ENCODE results near the gene RXFP3.
"Not testable (repeated sequence)": the region's sequence is repeated elsewhere in the genome, so short reads cannot be mapped to it uniquely, and the experiment has no call there.

Gene RXFP3

GRCh38 chr5:33937017-33937706 lies 976 bp downstream of the RXFP3 start:
- no peak for DNase-seq

GRCh38 chr5:33937707-33938506 lies 1.7 kb downstream of the RXFP3 start:
- DNase-seq: no peak

- no peak for DNase-seq
Observed at GRCh38 chr5:33938507-33938796, 2.3 kb downstream of the RXFP3 start.

DNA sequence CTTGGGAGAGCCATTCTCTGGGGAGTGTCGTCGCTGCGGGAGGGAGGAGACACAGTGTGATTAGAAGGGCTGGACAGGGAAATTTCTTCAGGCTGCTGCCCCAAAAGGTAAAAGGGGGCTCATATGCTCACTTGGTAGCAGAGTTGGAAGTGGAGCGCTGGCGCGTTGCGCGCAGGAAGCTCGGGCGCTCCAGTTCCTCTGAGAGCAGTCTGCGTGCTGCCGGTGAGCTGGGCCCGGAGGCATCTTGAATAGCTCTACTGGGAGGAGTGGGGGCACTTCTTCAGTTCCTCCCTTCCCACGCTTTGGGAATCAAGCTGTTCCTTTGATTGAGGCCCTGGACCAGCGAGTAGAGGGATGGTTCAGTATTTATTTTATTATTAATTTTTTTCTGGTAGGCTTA lies 2.7 kb downstream of the RXFP3 start:
- no peak for DNase-seq

DNA sequence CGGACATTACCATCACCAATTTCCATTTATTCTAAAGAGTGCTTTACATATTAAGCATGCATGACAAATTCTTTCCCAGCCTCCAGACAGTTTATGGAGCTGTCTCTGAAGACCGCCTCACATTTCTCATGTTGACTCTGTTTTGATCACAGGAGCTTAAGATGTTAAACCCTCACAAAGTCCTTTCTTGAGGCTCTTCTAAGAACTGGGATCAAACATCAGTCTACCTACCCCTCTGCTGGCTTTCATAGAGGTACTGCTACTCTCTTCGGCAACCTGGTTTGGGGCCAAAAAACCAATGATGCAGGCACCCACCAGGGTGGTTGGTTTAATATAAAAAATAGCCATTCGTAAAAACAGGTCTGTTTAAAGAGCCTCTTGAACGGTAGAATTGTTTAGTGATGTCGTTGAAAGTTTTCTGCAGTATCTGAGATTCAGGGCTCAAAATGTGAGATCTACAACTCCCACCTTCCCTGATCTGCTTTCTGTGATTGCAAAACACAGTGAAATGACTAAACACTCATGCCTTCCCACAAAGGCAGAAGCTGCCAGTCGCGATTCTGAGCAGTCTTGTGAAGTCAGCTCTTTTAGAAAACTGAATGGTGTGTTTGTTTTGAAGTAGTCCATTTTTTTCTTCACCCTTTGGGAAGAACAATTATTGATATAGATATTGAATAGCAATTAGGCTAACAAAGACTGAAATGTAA lies 3.5 kb downstream of the RXFP3 start:
- DNase-seq: no peak

- DNase-seq: no peak
Observed at GRCh38 chr5:33941090-33941489, 4.9 kb downstream of the RXFP3 start.

DNA sequence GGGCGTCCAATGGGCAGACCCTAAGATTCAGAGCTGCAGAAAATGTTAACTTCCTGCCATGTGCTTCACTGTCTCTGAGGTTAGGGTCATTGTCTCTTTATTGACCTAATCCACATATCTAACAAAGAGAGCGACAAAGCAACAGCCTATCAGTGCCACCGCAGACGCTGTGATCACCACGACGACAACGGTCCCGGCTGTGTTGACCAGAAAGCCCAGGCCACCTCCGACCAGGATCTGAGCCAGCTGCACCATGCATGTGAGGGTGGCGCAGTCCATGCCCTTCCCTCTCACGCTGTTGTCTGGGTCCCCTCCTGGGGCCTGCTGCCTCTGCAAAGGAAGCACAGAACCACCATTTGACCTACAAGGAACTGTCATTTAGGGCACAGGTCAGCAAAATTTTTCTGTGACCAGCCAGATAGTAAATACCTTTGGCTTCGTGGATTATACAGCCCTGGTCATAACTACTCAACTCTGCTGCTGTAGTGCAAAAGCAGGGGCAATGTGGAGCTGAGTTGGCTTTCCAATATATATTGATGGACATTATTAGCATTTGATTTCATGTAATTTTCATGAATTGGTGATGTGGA lies 8.5 kb downstream of the RXFP3 start:
- no peak for DNase-seq

DNA sequence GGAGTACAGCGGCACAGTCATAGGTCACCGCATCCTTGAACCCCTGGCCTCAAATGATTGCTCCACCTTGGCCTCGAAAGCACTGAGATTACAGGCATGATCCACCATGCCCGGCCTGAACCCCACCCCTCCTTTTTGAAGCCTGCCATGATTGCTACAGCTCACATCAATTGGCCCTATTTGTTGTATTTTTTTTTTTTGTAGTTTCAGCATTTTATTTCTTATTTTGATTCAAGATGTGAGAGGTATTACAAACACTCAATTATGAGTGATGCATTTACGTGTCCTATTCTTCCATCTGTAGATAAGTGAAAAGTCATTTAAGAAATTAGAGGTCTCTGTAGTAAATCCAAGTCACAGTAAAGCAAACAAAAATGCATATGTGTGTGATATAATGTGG lies 16.0 kb downstream of the RXFP3 start:
- DNase-seq: not testable (repeated sequence)

DNA sequence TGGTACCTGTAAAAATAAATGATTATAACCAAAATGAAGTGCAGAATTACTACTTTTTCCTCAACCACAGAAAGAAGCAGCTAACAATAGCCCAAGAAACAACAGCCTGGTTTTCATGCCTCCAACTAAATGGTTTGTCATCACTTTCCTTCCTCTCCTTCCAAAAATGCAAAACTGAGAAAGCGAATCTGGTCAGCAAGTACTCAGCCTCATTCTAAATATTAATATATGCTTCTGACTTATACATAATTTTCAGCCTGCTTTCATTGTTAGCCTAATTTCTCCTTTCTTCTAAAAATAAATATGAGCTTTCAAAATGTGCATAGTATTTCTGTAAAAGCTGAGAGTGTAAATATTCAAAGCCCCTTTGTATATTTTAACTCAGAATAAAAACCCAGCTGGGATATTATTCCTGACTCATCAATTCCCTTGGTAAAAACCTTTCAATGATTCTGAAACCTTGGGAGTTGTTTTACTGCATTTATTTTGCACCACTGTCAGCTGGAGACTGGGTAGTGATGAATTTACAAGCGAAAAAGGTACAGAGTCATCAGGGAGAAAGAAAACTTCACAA lies 21.5 kb downstream of the RXFP3 start:
- DNase-seq: no peak

DNA sequence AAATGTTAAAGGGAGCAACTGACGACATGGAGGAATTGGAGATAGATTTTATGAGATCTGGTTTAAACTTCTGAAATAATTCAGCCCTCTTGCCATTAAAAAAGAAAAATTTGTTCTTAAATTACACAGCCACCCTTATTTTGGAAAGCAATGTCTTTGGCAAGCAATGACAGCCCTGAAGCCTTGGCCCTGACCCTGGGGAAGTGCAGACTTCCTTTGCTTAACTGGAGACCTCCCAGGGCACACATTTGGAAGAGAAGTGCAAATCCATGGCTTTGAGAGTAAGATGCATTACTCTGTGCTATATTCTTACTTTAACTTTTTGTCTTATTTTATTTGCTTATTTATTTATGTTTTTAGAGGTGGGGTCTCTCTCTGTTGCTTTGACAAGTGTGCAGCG lies 22.0 kb downstream of the RXFP3 start:
- DNase-seq: no peak

DNA sequence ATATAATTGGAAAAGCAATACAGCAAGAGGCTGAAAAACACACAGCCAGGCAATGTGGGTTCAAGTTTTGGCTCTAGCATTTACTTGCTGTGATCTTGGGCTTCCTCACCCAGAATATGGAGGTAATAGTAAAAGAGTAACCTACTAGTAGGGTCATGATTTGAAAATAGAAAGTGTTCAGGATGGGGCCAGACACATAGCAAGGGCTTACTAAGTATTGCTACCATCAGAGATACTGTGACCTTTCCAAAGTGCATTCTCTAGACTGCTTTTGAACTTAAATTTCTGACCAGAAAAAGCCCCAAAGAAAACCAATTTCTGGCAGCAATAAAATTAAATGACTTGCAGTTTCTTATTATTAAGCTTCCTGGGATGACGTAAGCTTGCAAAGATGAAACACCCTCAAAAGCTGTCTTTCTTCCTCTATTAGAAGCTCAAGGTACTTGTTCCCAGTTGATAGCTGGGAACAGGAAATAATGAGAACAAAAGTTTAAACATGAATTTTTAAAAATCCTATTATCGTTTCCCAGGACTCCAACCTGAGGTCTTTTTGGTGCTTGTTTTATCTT lies 28.0 kb downstream of the RXFP3 start:
- no peak for DNase-seq

- DNase-seq: peak; percentile 6
Observed at GRCh38 chr5:33966805-33967204, 30.6 kb downstream of the RXFP3 start.

DNA sequence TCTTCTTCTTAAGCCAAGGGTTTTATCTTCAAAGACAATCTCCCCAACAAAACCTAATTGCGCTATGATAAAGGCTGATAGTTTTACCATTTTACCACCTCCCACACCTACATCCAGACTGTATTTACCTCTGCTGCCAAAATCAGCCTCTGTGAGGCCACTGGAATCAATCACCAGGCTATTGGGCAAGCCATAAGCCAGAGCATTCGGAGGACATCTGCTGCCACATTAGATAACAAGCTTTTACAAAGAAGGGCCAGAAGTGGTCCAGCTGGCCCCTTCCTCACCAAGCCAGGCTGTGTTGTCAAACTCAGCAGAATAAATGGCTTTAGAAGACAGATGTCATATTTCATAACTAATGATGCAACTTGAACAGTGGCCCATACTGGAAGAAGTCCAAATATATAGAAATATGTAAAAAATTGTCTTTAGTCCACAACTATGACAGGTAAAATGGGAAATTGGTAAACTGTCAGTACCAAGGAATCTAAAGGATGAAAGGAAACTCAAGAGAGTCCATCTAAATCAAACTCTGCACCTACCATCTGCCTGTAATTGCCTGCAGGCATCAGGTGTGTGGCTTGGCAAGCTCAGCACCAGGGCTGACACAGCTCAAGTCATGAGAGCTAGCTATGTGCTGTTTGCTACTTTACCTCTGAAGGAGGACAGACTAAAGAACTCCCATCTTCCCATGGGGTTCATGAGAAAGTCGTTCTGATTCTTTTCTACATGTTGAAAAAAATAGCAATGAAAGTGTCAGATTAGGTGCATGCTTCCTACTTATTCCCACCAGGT lies 32.2 kb downstream of the RXFP3 start:
- peak; percentile 98 for DNase-seq

DNA sequence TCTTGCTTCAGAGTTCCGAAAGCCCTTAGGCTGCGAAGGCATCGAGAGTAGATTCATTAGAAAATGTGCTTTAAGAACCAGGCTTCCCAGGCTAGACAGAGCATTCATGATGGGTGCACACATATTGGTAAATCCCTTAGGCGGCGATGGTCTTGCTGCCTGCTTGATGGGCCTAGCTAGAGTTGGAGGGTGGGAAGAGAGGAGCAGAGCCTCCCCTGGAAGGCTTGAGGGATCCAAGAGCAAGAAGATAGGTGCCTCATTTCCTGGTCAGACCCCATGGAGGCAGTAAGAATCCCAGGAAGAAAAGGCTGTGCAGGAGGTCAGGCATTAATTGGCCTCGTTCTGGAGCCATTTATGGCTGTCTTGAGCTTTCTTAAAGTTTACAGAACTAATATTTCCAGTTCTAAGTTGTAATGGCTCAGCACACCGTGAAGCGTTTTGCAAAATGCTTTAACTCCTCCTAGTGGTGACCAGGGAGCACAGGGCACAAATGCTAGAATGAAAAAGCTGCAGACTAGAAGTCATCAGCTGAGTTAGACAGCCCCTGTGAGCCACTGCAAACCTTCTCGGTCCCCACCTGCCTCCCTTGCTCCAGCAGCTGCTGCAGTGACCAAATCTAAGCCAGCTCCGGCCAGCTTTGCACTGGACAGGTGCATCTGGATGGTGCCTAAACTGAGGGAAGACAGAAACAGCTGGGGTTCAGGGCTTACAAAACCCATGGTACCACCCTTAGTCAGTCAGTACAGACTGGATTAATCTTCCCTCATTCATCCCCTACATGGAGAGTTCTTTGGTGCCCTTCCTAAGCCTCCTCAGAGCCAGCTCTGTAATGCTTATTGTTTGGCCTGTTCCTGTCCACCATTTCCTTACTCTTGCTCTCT lies 33.6 kb downstream of the RXFP3 start:
- DNase-seq: peak; percentile 20

GRCh38 chr5:33973271-33973670 lies 37.1 kb downstream of the RXFP3 start:
- no peak for DNase-seq

- no peak for DNase-seq
Observed at GRCh38 chr5:33975852-33976251, 39.7 kb downstream of the RXFP3 start.

DNA sequence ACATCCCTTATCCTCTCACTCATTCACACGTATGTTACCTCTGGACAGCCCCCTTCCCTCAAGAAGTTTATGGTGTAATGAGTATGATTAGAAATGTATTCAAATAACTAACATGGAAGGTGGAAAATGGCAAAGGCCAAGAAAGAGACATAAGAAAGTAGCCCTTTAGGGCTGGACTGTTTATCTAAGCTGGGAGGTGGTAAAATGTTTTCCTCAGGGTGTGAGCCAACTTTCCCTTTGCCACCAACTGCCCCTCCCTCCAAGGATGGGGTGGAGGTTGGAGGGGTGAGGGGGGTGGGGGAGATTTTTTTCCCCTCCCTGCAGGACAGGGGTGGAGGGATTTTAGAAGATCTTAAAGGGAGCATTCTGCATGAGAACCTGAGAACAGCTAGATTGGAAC lies 40.1 kb downstream of the RXFP3 start:
- no peak for DNase-seq

DNA sequence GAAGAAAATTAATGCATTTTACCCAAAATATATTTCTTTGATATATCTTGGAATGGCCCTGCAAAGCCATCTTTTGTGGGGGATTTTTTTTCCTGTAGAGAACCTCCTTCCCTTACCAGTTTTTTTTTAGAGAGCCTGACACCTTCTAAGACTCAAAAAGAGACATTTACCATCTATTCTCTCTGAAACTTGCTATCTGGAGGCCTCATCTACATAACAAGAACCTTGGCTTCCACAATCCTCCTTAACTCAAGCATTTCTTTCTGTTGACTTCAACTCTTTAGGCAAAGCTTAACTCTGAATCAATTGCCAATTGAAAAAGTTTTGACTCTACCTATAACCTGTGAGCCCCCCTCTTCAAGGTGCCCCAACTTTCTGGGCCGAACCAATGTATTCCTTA lies 42.1 kb downstream of the RXFP3 start:
- no peak for DNase-seq

- DNase-seq: no peak
Observed at GRCh38 chr5:33980030-33980429, 43.8 kb downstream of the RXFP3 start.

- no peak for DNase-seq
Observed at GRCh38 chr5:33981408-33982162, 45.4 kb downstream of the RXFP3 start.

Measured in NCI-H524 treated with DMSO at 0.1 percent for 48 hours (cell line).